ENCODE results near the gene AMER2.

Gene AMER2

GRCh38 chr13:25171517-25172302 lies at the start of gene AMER2:
TSS of gene AMER2 (minus strand) at chr13:25172288. CDS start at chr13:25171619, 669 bp downstream.
- Histone ChIP-seq H3K27ac (ENCODE audit: low read depth, low read length) (no peak within 1 kb of the TSS), H3K4me1 (ENCODE audit: control insufficient read depth in 5 of 5, insufficient read depth in 5 of 5, low read length in 5 of 5) (peaks cover 3 to 18% (median 16%) of the 10 kb centered on the region in 5 donors), H3K9ac (ENCODE audit: low read length in 5 of 5) (no peak within 1 kb of the TSS), H3K4me3 (ENCODE audit: low read depth in 1 of 5, low read length in 5 of 5) (peak within 1 kb of the TSS; percentile 39 to 61 (median 56)), H3K9me3 (ENCODE audit: control insufficient read depth in 5 of 5, low read length in 5 of 5) (no peaks in the 10 kb centered on the region), H3K27me3 (ENCODE audit: control insufficient read depth in 5 of 5, insufficient read depth in 4 of 5, low read length in 5 of 5) (peaks cover 35 to 47% (median 42%) of the 10 kb centered on the region in 5 donors), H3K36me3 (ENCODE audit: control insufficient read depth in 5 of 5, insufficient read depth in 5 of 5, low read length in 5 of 5) (no peaks in the 10 kb centered on the region)

GRCh38 chr13:25218019-25218418 lies 45.9 kb upstream of the AMER2 start:
- H3K9ac ChIP-seq (ENCODE audit: low read length in 5 of 5) = no peak overlapping the region
- no peak overlapping the region for H3K27ac ChIP-seq (ENCODE audit: low read depth, low read length)
- peaks cover 0 to 5% (median 0%) of the 10 kb centered on the region in 5 donors for H3K27me3 ChIP-seq (ENCODE audit: control insufficient read depth in 5 of 5, insufficient read depth in 4 of 5, low read length in 5 of 5)
- H3K4me3 ChIP-seq (ENCODE audit: low read depth in 1 of 5, low read length in 5 of 5) = no peak overlapping the region
- H3K4me1 ChIP-seq (ENCODE audit: control insufficient read depth in 5 of 5, insufficient read depth in 5 of 5, low read length in 5 of 5) = no peaks in the 10 kb centered on the region
- no peaks in the 10 kb centered on the region for H3K36me3 ChIP-seq (ENCODE audit: control insufficient read depth in 5 of 5, insufficient read depth in 5 of 5, low read length in 5 of 5)
- no peaks in the 10 kb centered on the region for H3K9me3 ChIP-seq (ENCODE audit: control insufficient read depth in 5 of 5, low read length in 5 of 5)

GRCh38 chr13:25217023-25217885 lies 45.2 kb upstream of the AMER2 start:
- no peak overlapping the region for H3K4me3 ChIP-seq (ENCODE audit: low read depth in 1 of 5, low read length in 5 of 5)
- H3K9ac ChIP-seq (ENCODE audit: low read length in 5 of 5) = no peak overlapping the region
- no peaks in the 10 kb centered on the region for H3K36me3 ChIP-seq (ENCODE audit: control insufficient read depth in 5 of 5, insufficient read depth in 5 of 5, low read length in 5 of 5)
- H3K27me3 ChIP-seq (ENCODE audit: control insufficient read depth in 5 of 5, insufficient read depth in 4 of 5, low read length in 5 of 5) = peaks cover 0 to 5% (median 0%) of the 10 kb centered on the region in 5 donors
- no peak overlapping the region for H3K27ac ChIP-seq (ENCODE audit: low read depth, low read length)
- H3K4me1 ChIP-seq (ENCODE audit: control insufficient read depth in 5 of 5, insufficient read depth in 5 of 5, low read length in 5 of 5) = no peaks in the 10 kb centered on the region
- H3K9me3 ChIP-seq (ENCODE audit: control insufficient read depth in 5 of 5, low read length in 5 of 5) = no peaks in the 10 kb centered on the region

- peaks cover 0 to 5% (median 0%) of the 10 kb centered on the region in 5 donors for H3K27me3 ChIP-seq (ENCODE audit: control insufficient read depth in 5 of 5, insufficient read depth in 4 of 5, low read length in 5 of 5)
- H3K36me3 ChIP-seq (ENCODE audit: control insufficient read depth in 5 of 5, insufficient read depth in 5 of 5, low read length in 5 of 5) = no peaks in the 10 kb centered on the region
- no peak overlapping the region for H3K9ac ChIP-seq (ENCODE audit: low read length in 5 of 5)
- H3K9me3 ChIP-seq (ENCODE audit: control insufficient read depth in 5 of 5, low read length in 5 of 5) = no peaks in the 10 kb centered on the region
- no peak overlapping the region for H3K27ac ChIP-seq (ENCODE audit: low read depth, low read length)
- no peak overlapping the region for H3K4me3 ChIP-seq (ENCODE audit: low read depth in 1 of 5, low read length in 5 of 5)
- no peaks in the 10 kb centered on the region for H3K4me1 ChIP-seq (ENCODE audit: control insufficient read depth in 5 of 5, insufficient read depth in 5 of 5, low read length in 5 of 5)
Measured at GRCh38 chr13:25215253-25215575, 43.1 kb upstream of the AMER2 start.

- Histone ChIP-seq H3K4me3 (ENCODE audit: low read depth in 1 of 5, low read length in 5 of 5) (no peak overlapping the region), H3K27me3 (ENCODE audit: control insufficient read depth in 5 of 5, insufficient read depth in 4 of 5, low read length in 5 of 5) (peaks cover 0 to 5% (median 0%) of the 10 kb centered on the region in 5 donors), H3K9me3 (ENCODE audit: control insufficient read depth in 5 of 5, low read length in 5 of 5) (no peaks in the 10 kb centered on the region), H3K9ac (ENCODE audit: low read length in 5 of 5) (no peak overlapping the region), H3K27ac (ENCODE audit: low read depth, low read length) (no peak overlapping the region), H3K4me1 (ENCODE audit: control insufficient read depth in 5 of 5, insufficient read depth in 5 of 5, low read length in 5 of 5) (no peaks in the 10 kb centered on the region), H3K36me3 (ENCODE audit: control insufficient read depth in 5 of 5, insufficient read depth in 5 of 5, low read length in 5 of 5) (no peaks in the 10 kb centered on the region)
Measured at GRCh38 chr13:25214491-25215252, 42.6 kb upstream of the AMER2 start.

GRCh38 chr13:25213715-25214114 lies 41.6 kb upstream of the AMER2 start:
- Histone ChIP-seq H3K27ac (ENCODE audit: low read depth, low read length) (no peak overlapping the region), H3K4me3 (ENCODE audit: low read depth in 1 of 5, low read length in 5 of 5) (no peak overlapping the region), H3K9ac (ENCODE audit: low read length in 5 of 5) (no peak overlapping the region), H3K27me3 (ENCODE audit: control insufficient read depth in 5 of 5, insufficient read depth in 4 of 5, low read length in 5 of 5) (peaks cover 0 to 5% (median 0%) of the 10 kb centered on the region in 5 donors), H3K36me3 (ENCODE audit: control insufficient read depth in 5 of 5, insufficient read depth in 5 of 5, low read length in 5 of 5) (no peaks in the 10 kb centered on the region), H3K4me1 (ENCODE audit: control insufficient read depth in 5 of 5, insufficient read depth in 5 of 5, low read length in 5 of 5) (no peaks in the 10 kb centered on the region), H3K9me3 (ENCODE audit: control insufficient read depth in 5 of 5, low read length in 5 of 5) (no peaks in the 10 kb centered on the region)

GRCh38 chr13:25210842-25211569 lies 38.9 kb upstream of the AMER2 start:
- Histone ChIP-seq H3K4me1 (ENCODE audit: control insufficient read depth in 5 of 5, insufficient read depth in 5 of 5, low read length in 5 of 5) (no peaks in the 10 kb centered on the region), H3K27me3 (ENCODE audit: control insufficient read depth in 5 of 5, insufficient read depth in 4 of 5, low read length in 5 of 5) (peaks cover 0 to 8% (median 0%) of the 10 kb centered on the region in 5 donors), H3K9me3 (ENCODE audit: control insufficient read depth in 5 of 5, low read length in 5 of 5) (no peaks in the 10 kb centered on the region), H3K4me3 (ENCODE audit: low read depth in 1 of 5, low read length in 5 of 5) (no peak overlapping the region), H3K9ac (ENCODE audit: low read length in 5 of 5) (no peak overlapping the region), H3K27ac (ENCODE audit: low read depth, low read length) (no peak overlapping the region), H3K36me3 (ENCODE audit: control insufficient read depth in 5 of 5, insufficient read depth in 5 of 5, low read length in 5 of 5) (no peaks in the 10 kb centered on the region)

GRCh38 chr13:25207291-25207810 lies 35.3 kb upstream of the AMER2 start:
- no peaks in the 10 kb centered on the region for H3K36me3 ChIP-seq (ENCODE audit: control insufficient read depth in 5 of 5, insufficient read depth in 5 of 5, low read length in 5 of 5)

GRCh38 chr13:25204863-25205262 lies 32.8 kb upstream of the AMER2 start:
- no peaks in the 10 kb centered on the region for H3K4me1 ChIP-seq (ENCODE audit: control insufficient read depth in 5 of 5, insufficient read depth in 5 of 5, low read length in 5 of 5)
- H3K27ac ChIP-seq (ENCODE audit: low read depth, low read length) = no peak overlapping the region
- H3K9me3 ChIP-seq (ENCODE audit: control insufficient read depth in 5 of 5, low read length in 5 of 5) = peaks cover 0 to 7% (median 0%) of the 10 kb centered on the region in 5 donors
- no peak overlapping the region for H3K4me3 ChIP-seq (ENCODE audit: low read depth in 1 of 5, low read length in 5 of 5)
- H3K9ac ChIP-seq (ENCODE audit: low read length in 5 of 5) = no peak overlapping the region
- no peaks in the 10 kb centered on the region for H3K36me3 ChIP-seq (ENCODE audit: control insufficient read depth in 5 of 5, insufficient read depth in 5 of 5, low read length in 5 of 5)
- H3K27me3 ChIP-seq (ENCODE audit: control insufficient read depth in 5 of 5, insufficient read depth in 4 of 5, low read length in 5 of 5) = peaks cover 0 to 14% (median 5%) of the 10 kb centered on the region in 5 donors

More at GRCh38 chr13:25207291-25207810, 35.3 kb upstream of the AMER2 start:
- Histone ChIP-seq H3K4me3 (ENCODE audit: low read depth in 1 of 5, low read length in 5 of 5) (no peak overlapping the region), H3K9ac (ENCODE audit: low read length in 5 of 5) (no peak overlapping the region), H3K27ac (ENCODE audit: low read depth, low read length) (no peak overlapping the region), H3K4me1 (ENCODE audit: control insufficient read depth in 5 of 5, insufficient read depth in 5 of 5, low read length in 5 of 5) (no peaks in the 10 kb centered on the region), H3K27me3 (ENCODE audit: control insufficient read depth in 5 of 5, insufficient read depth in 4 of 5, low read length in 5 of 5) (peaks cover 0 to 8% (median 0%) of the 10 kb centered on the region in 5 donors), H3K9me3 (ENCODE audit: control insufficient read depth in 5 of 5, low read length in 5 of 5) (no peaks in the 10 kb centered on the region)
